ENCODE results near the gene HRG.

HRG gene

DNA sequence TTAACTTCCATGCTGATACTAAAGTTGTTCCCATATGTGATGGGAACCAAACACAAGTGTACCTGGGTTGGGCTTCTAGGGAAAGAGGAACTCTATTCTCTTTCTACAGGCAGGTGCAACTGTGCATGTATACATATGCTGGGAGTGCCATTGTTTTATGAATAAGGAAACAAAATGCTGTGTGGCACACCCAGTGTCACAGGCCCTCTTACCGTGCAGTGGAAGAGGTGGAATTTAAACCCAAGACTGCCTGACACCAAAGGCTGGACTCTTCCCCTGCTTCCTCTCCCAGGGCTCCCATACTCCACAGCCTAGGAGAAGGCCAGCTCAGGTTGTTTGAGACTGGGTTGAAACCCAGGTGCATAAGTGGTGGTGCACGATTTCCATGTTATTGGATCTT is 27.6 kb upstream of the HRG start:
- DNase-seq, result no peak

GRCh38 chr3:186639778-186640472 is 25.9 kb upstream of the HRG start, which contains the start of gene FETUB:
FETUB (plus strand) TSS chr3:186640399; CDS start chr3:186640461, 62 bp downstream.
- DNase-seq, result no peak

- no peak for DNase-seq
Measured at GRCh38 chr3:186640473-186640818, 25.4 kb upstream of the HRG start.

DNA sequence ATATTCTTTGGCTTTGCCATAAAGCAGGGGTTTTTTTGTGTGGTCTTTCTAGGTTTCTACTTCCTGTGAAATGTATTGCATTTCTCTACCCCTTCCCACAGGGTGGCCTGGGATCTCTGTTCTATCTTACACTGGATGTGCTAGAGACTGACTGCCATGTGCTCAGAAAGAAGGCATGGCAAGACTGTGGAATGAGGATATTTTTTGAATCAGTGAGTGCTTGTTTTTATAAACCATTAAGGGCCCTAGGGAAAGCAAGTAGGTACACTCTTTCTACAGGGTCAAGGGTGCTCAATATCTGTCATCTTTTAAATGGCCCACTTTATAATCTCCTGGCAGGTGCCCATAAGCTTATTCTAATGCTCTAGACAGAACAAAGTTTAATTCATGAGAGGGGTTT is 24.9 kb upstream of the HRG start:
- no peak for DNase-seq

DNA sequence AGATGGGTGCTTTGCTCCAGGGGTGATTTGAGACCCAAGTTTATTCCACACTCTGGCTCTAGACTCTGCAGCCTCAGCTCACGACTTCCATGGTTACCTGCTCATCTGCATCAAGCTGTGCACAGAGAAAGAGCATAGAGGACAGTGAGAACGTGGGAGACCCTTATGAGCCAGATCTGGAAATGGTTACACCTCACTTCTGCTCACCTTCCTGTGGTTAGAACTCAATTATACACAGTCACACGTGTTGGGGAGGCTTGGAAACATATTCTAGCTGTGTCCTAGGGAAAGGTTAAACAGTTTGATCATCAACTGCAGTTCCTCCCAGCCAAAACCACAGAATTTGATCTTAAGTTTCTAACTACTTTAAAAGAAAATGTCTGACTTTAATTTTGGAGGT is 23.8 kb upstream of the HRG start:
- no peak for DNase-seq

DNA sequence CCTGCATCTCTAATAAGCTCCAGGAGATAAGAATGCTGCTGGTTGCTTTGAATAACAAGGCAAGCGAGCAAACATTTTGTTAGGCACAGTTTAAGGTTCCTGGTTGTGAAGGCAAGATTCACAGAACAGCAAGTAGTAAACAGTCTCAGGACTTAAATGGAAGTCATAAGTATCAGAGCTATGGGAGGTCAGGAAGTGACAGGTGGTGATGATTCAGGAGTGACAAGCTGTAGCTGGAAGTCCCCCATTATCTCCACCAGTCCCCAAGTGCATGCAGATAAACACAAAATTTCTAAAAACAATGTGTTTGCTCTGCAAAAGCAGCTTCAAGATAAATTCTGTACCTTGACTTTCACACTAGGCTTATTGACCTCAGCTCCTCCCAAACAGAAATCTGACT is 22.3 kb upstream of the HRG start:
- DNase-seq, result no peak

GRCh38 chr3:186644683-186645082 is 21.1 kb upstream of the HRG start:
- DNase-seq, result no peak

- no peak for DNase-seq
Measured at GRCh38 chr3:186646106-186646505, 19.7 kb upstream of the HRG start.

DNA sequence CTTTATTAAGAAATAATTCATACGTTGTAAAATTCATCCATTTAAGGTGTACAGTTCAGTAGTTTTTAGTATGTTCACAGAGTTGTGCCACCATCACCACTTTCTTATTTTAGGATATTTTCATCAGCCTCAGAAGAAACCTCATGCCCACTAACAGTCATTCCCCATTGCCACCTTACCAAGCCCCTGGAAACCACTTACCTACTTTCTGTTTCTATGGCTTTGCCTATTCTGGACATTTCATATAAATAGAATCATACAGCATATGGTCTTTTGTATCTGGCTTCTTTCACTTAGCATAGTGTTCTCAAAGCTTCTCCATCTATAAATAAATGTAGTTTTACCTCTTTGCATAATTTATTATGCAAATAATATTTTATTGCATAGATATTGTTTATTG is 19.0 kb upstream of the HRG start:
- no peak for DNase-seq

- no peak for DNase-seq
Measured at GRCh38 chr3:186648851-186649250, 17.0 kb upstream of the HRG start.

DNA sequence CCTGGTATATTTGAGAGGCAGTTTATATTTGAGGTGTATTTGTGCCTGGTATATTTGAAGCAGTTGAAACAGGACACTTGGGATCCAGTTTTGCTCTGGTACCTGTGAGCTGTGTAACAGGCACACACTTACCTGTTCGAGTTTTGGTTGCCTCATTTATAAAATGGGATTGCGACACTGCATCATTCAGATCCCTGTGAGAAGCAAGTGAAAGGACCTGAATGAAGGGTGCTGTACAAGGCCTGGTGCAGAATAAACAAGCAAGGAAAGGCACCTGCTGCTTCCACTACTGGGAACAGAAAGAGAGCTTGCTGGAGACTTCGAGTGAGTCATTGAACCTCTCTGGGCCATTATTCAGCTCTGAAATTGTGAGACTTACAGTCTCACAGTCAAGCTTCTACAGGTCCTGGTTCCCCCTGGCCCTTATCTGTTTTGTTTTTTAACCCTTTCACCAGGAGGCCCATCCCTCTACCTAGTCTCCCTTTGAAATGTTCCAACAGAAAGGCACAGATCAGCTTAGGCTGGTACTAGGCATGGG is 14.1 kb upstream of the HRG start:
- no peak for DNase-seq

- DNase-seq, result no peak
Measured at GRCh38 chr3:186653080-186653707, 12.6 kb upstream of the HRG start.

DNA sequence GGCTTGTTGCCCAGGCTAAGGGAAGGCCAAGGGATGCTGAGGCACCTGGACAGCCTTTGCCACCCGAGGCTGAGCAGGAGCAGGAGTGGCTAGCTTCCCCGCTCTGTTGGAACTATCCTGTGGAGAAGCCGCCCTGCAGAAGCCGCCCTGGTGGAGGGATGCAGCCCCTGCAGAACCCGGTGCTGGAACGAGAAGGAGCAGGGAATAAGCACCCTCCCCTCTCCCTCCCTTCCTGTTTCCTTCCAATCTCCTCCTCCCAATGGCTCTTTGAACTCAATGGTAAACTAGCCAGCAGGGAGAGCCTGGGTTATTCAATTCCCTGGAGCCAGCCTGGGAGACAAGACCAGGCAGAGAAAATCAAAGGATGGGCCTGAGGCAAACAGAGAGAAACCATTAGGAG is 11.8 kb upstream of the HRG start:
- peak; percentile 37 for DNase-seq

- no peak for DNase-seq
Measured at GRCh38 chr3:186663361-186664118, 2.3 kb upstream of the HRG start.

DNA sequence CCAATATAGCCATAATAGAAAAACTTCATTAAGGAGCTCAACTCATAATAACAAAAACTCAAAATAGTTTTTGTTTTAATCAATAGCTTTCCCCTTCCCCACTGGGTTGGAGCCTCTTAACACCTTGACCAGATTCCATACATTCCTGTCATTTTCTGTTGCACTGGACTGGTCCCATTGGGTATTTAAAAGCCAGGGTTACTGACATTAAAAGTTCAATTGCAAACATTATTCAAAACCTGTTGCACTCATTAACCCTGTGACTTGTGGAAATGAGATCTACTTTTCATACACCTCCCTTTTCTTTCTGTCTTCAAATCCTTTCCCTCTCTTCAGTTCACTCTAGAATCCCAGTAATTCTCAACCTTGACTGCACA is 1.7 kb upstream of the HRG start:
- no peak for DNase-seq

DNA sequence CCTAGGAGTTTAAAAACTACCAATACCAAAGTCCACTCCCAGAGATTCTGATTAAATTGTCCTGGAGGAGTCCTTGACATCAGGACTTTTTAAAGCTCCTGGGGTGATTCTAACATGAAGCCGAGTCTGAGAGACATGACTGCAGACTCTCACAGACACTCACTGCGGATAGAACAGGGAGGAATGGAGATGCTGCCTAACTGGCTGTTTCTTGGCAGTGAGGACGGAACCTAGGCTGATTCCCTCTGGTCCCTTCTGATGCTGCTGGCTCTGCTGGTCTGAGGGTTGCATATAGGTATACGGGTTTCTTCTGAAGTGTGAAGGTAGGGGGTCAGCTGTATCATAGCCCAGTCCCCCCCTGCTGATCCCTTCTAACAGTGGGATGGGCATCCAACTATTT is 1.3 kb upstream of the HRG start:
- no peak for DNase-seq

GRCh38 chr3:186668426-186668825 is 2.6 kb downstream of the HRG start:
- DNase-seq, result no peak

GRCh38 chr3:186669378-186670084 is 3.7 kb downstream of the HRG start:
- DNase-seq, result no peak

DNA sequence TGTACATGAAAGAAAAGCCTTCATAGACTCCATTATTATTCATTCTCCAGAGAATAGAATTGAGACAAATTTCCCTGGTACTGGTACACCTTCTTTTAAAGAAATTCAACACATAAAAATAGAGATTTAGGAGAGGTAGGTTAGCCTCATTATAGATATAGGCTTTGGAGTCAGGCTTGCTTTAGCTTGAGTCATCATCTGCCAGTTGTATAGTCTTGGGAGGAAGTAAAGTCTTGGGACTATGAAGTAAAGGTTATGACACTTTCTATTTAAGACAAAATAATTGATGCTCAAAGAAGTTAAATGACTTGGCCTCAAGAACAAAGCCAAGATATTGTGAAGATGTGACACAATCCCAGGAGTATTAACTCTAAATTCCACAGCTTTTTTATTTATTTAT is 4.3 kb downstream of the HRG start:
- DNase-seq, result no peak

GRCh38 chr3:186671051-186671450 is 5.2 kb downstream of the HRG start:
- no peak for DNase-seq

GRCh38 chr3:186678604-186679003 is 12.8 kb downstream of the HRG start:
- no peak for DNase-seq

- DNase-seq, result no peak
Measured at GRCh38 chr3:186679151-186679550, 13.3 kb downstream of the HRG start.

DNA sequence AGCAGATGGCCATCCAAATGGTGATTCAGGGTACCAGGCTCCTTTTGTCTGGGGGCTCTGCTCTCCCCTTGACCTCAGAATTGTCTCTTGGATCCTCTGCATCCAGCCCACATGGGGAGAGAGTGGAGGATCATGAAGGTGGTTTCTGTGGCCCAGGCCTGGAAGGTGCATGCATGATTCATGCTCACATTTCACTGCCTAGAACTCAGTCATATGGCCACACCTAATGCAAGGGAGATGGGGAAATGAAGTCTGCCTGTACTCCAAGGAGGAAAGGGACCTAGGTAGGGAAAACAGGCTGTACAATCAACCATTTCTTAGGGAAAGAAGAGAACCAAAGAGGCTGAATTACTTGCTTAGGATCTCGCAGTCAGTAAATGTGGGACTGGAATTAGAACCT is 15.1 kb downstream of the HRG start:
- DNase-seq, result no peak
